Stimulated activated CD4-positive, alpha-beta T cell treated with anti-CD3 and anti-CD28 coated beads, Interleukin-15, amount 100 ng/mL, for 48 hours (primary cell): ENCODE data around the gene SCN4B.

ENCODE experiments used
- DNase-seq, 2 donors: peaks; one replicate each; pipeline ENCODE4 v3.0.0-alpha.2; 2020; ENCODE audit warnings: low read depth in 2 of 2

Gene SCN4B

GRCh38 chr11:118129471-118130172 lies 23.0 kb downstream of the SCN4B start:
- DNase-seq = no peak

DNA sequence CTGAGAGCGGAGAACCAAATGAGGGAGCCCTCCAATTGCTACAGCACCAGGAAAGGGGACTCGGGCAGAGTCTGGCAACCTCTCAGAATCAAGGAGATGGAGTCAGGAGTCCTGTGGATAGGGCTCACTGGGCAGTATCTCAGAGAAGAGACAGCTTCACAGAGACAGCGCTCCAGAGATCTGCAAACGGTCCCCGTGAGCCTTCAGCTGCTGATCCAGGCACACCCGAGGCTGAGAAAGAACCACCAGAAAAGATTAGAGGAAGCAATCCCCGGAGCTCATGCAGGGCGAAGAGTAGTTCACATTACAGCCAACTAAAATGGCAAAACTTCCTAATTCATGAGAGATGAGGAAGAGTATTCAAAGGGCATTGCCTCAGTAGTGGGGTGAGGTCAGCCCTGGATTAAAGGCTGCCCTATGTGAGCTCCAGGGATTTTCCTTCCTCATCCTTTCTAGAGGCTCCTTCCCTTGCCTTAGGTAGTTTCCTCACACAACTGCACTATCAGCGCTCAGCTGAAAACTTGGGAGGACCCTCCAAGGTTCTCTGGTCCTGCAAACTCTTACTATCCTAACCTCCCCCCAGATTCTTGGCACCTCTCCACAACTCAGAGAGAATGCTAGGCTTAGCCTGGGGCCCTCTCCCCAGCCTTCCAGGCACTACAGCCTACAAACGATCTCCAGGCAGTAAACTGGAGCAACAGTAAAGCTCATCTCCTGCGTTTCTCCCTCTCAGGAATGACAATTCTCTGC lies 23.7 kb downstream of the SCN4B start:
- DNase-seq = no peak

- no peak for DNase-seq
These were observed 24.3 kb downstream of the SCN4B start for GRCh38 chr11:118128310-118128709.

- DNase-seq = no peak
These were observed 26.4 kb downstream of the SCN4B start for GRCh38 chr11:118126082-118126838.

GRCh38 chr11:118124929-118125535 lies 27.6 kb downstream of the SCN4B start:
- DNase-seq = no peak

- DNase-seq = no peak
These were observed 31.8 kb downstream of the SCN4B start for GRCh38 chr11:118120793-118121192.

GRCh38 chr11:118117790-118118601 lies 34.6 kb downstream of the SCN4B start:
- DNase-seq = no peak

- DNase-seq = no peak
These were observed 37.6 kb downstream of the SCN4B start for GRCh38 chr11:118115048-118115447.

GRCh38 chr11:118114266-118114665 lies 38.4 kb downstream of the SCN4B start:
- DNase-seq = no peak

GRCh38 chr11:118112711-118113430 lies 39.8 kb downstream of the SCN4B start:
- no peak for DNase-seq

DNA sequence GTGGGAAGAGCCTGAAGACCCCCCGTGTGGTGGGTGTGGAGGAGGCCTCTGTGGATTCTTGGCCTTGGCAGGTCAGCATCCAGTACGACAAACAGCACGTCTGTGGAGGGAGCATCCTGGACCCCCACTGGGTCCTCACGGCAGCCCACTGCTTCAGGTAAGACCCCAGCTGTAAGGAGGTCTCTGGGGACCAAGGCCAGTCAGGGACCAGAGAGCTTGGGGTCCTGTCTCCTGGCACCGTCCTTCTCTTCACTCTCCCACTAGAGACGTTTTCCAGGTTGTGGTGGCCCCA lies 40.9 kb downstream of the SCN4B start:
- no peak for DNase-seq

DNA sequence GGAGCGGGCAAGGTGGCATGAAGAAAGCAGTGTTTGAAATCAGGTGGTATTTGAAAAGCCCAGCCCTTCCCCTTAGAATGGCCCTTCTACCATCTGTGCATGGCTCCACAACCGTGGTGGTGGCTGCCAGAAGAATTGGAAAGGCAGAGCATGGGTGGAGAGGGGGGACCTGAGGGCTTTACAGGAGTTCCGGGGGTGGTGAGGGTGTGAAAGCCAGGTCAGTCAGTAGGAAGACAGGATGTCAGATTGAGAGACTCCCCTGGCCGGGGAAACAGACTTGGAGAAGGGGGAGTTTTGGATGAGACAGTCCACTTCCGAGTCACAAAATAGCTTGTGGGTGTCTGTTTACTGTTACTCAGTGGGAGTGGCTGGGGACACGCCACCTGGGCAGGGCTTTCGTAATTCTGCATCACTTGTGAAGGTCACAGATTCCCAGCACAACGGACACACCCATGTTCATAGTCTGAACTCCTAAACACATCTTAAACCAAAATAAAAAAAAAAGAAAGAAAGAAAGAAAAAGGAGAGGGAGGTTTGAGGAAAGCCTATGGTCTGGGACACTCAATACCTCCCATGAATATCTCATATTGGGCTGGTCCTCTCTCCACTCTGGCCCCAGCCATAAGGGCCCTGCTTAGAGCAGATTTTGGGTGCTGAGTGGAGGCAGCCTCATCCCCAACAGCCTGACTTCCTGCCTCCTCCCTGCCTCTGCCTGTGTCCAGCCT lies 41.4 kb downstream of the SCN4B start:
- no peak for DNase-seq

GRCh38 chr11:118109231-118109630 lies 43.4 kb downstream of the SCN4B start:
- DNase-seq = no peak

- DNase-seq = no peak
These were observed 44.1 kb downstream of the SCN4B start for GRCh38 chr11:118108513-118108912.

GRCh38 chr11:118106789-118107335 lies 45.8 kb downstream of the SCN4B start:
- no peak for DNase-seq

DNA sequence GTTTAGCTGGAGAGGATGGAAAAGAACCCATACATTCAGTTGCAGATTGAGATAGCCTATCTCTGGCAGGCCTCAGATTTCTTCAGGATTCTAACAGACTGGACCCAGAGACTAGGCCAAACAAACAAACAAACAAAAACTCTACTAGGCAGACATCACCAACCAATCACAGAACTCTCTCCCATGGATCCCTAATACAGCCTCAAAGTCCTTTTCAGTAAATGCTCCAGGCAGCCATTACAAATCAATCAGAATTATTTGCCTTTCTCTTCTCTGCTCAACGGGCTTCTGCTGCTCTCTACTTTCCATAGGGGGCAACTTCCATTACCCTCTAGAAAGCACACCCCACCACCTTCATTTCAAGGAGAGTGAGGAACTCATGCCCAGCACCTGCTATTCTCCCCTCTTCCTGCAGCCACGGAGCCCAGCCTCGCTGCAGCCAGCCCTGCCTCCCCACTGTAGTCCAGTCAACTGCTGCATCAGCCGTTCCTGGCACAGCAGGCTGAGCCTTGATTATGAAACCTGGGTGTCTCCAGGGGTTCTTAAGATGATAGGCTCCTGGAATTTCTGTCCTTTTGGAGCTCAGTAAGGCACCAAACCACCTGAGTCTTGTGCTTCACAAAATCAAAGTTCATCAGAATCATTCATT lies 46.8 kb downstream of the SCN4B start:
- no peak for DNase-seq

- DNase-seq = no peak
These were observed 48.1 kb downstream of the SCN4B start for GRCh38 chr11:118104491-118104890.

GRCh38 chr11:118102721-118103261 lies 49.8 kb downstream of the SCN4B start:
- DNase-seq = no peak

DNA sequence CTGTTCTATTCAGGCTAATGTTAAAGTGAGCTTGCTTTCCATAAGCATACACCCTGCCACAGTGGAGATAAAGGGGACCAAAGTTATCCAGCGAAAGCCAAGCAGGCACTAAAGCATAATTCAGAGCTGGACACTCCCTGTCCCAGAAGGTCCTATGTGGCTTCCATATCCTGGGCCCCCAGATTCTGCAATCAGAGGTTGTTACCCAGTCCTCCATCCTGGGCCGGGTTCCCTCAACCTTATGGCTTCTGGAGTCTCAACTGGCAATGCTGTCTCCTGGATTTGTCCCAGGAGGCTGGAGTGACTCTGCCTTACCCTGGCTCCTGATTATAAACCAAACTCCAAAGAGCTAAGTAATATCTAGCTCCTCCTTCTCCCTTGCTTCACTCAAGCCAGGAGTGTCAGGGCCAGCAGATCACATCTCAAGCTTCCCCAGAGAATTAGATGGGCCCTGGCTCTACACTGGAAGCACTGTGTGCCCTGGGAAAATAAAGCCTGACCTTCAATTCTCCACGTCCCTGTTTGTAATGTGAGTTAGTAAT lies 51.9 kb downstream of the SCN4B start:
- DNase-seq = no peak
